GM19023 (cell line): ENCODE results near the gene TMED6.
"Not testable (repeated sequence)": the region's sequence is repeated elsewhere in the genome, so short reads cannot be mapped to it uniquely, and the experiment has no call there.

ENCODE experiments used
- ATAC-seq: cut with Tn5 transposase; IDR thresholded peaks from one replicate; pipeline ENCODE4 v1.9.1; 2021; ENCODE audit warnings: mild to moderate bottlenecking, moderate library complexity; ENCODE audit not compliant: unreplicated experiment

The TMED6 gene

DNA sequence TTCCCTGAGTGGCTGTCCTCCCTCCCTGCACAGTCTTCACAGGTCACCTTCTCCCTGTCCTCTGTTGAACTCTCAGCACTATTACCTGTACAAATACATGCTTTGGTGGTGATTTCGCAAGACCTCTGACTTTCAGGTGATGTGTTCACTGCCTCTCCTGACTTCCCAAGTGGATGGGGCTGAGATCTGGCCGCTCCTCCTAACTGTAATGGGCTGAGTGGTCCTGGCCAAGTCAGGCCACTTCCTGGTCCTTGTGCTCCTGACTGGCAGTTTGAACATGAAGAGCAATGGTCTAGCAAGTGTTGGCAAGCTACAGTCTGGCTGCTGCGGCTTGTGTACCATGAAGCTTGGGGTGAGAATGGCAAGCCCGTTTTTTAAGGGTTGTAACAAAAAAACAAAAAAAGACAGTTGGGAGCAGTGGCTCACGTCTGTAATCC lies 11.7 kb upstream of the TMED6 start:
- no peak for ATAC-seq

DNA sequence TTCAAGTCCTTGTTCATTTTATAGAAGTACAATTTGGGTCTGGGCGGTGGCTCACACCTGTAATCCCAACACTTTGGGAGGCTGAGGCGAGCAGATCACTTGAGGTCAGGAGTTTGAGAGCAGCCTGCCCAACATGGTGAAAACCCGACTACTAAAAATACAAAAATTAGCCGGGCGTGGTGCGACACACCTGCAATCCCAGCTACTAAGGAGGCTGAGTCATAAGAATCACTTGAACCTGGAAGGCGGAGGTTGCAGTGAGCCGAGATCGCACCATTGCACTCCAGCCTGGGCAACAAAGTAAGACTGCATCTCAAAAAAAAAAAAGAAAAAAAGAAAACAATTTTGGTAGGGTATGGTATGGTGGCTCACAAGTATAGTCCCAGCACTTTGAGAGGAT lies 8.5 kb upstream of the TMED6 start:
- not testable (repeated sequence) for ATAC-seq

DNA sequence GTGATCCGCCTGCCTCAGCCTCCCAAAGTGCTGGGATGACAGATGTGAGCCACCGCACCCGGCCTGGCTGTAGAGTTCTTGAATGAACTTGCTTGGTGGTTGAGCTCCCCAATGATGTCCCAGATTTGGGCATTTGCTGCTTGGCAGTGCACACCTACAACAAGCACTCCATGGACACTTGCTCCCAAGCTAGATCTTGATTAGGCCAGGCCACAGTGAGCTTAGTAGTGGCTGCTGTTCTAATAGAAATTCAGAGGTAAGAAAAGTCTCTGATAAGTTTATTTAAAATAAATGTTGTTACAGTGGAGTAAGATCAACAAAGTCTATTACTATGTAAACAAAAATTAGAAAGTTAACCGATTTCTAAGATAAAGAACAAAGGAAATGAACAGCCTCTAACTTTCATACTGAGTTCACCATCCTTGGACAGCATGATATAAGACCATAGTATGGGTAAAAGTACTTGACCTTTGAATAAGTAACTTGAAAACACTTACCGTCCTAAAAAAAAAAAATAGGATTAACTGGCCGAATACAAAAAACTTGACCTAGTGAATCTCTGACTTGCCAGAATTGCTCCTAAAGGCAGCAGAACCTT lies 951 bp downstream of the TMED6 start:
- no peak for ATAC-seq

DNA sequence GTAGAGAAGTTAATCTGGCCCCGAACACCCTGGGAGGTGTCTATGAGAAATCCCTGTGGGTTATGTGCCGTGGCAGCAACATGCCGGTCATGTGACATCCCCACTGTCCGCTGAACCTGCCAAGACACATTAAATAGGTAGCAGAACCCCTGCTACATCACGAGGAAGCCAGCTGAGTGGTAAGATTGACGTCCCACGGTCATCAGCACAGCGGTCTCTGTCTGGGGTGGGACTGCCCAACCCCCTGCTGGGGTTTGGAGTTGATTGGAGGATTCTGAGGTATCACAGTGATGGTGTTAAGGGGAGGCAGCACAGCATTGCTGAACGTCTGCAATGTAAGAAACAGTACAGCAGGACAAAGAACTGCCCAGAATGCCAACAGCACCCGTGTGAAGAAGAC lies 2.0 kb downstream of the TMED6 start:
- ATAC-seq = no peak

DNA sequence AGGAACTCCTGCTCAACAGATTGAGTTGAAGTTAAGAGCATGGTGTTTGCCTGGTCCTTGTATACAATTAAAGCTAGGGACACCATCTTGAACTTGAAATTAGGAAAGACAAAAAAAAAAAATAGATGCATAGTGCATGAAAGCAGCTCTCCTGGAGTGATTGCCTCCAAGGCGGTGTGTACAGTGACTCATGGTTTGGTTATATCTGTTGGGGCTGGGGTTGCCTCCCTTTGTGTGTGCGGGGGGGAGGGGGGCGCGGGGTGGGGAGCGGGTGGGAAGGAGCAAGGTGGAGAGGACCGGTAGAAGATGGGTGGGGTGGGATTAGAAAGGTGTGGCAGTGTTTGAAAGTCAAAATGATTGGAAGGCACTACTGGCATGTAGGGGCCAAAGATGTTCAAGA lies 3.4 kb downstream of the TMED6 start:
- no peak for ATAC-seq

DNA sequence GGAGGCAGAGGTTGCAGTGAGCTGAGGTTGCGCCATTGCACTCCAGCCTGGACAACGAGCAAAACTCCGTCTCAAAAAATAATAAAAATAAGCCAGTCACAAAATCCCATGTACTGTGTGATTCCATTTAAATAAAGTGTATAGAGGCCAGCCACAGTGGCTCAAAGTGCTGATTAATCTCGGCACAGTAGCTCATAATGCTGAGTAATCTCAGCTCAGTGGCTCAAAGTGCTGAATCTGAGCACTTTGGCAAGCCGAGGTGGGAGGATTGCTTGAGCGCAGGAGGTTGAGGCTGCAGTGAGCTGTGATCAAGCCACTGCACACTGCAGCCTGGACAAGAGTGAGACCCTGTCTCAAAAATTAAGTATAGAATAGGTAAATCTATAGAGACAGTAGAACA lies 4.9 kb downstream of the TMED6 start:
- ATAC-seq = no peak

DNA sequence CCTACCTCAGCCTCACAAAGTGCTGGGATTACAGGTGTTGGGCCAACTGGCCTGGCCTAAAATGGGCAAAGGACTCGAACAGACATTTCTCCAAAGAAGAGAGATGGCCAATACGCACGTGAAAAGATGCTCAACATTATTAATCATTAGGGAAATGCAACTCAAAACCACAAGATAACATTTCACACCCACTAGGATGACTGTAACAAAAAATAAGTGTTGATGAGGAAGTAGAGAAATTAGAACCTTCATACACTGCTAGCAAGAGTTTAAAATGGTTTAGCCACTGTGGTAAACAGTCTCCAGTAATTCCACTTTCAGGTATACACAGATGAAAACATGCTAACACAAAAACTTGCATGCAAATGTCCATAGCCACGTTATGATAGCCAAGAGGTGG lies 5.7 kb downstream of the TMED6 start:
- ATAC-seq = no peak

DNA sequence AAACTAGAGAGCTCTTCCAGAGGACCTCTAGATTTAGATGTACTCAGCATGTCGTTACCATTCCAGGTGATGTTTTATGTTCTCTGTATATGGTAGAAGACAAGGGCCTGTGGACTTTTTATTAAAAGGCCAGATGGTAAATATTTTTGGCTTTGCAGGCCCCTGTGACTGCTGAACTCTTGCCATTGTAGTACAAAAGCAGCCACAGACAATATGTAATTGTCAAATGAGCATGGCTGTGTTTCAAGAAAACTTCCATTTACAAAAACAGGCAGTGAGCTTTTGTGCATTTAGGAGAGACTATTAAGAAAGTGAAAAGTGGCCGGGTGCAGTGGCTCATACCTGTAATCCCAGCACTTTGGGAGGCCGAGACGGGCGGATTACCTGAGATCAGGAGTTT lies 7.4 kb downstream of the TMED6 start:
- ATAC-seq = no peak

DNA sequence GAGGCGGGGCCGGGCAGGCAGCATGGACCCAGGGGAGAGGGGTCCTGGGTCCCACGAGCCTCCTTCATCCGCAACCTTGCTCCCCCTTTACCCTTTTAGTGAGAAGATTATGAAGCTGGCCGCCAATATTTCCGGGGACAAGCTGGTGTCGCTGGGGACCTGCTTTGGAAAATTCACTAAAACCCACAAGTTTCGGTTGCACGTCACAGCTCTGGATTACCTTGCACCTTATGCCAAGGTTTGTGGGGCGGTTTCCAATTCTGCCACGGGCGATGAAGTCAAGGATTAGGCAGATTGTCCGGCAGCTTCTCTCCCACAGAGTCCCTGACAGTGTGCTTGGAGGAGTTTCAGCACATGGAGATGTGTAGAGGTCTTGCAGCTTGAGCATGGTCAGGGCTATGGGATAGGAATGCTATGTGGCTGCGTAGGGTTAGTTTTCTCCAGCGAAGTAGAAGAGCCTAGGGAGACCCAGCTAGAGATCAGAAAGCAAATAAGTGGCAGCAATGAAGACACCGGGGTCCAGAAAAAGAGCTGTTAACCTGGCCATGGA lies 11.4 kb downstream of the TMED6 start:
- ATAC-seq = no peak

DNA sequence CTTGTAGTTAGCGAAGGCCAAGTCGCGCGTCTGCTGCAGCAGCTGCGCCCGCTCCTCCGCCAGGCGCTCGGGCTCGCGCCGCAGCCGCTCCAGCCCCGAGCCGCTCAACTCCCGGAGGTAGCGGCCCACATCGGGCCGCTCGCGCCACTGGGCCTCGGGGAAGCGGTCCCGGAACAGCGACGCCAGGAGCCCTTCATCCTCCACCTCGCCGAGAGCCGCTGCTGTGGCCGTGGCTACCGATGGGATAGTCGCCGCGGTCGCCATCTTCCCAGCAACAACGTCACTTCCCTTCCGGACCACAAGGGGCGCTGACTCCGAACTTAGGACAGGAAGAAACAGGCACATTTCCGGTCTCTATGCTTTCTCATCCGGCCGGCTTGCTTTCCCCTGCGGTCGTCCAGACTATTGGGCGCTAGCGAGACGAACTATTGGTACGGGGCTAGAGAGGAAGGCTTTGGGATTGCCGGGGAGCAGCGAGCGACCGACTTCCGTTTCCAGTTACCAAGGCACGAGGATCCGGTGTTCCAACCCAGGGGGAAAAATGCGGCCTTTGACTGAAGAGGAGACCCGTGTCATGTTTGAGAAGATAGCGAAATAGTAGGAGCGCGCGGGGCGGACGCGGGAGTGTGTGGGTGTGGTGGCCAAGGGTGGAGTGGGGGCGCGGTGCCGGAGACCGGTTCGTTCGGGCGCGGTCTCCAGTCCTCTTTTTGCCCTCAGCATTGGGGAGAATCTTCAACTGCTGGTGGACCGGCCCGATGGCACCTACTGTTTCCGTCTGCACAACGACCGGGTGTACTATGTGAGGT lies 12.1 kb downstream of the TMED6 start, which contains the start of the genes COG8 and NIP7:
Gene COG8 (minus strand): TSS at position 276 of the 806 bp plus-strand sequence. CDS start 12 bp downstream, at position 264.
Gene NIP7 (plus strand): TSS at position 484 of the 806 bp plus-strand sequence. CDS start 58 bp downstream, at position 542.
- ATAC-seq = peak; percentile 92

DNA sequence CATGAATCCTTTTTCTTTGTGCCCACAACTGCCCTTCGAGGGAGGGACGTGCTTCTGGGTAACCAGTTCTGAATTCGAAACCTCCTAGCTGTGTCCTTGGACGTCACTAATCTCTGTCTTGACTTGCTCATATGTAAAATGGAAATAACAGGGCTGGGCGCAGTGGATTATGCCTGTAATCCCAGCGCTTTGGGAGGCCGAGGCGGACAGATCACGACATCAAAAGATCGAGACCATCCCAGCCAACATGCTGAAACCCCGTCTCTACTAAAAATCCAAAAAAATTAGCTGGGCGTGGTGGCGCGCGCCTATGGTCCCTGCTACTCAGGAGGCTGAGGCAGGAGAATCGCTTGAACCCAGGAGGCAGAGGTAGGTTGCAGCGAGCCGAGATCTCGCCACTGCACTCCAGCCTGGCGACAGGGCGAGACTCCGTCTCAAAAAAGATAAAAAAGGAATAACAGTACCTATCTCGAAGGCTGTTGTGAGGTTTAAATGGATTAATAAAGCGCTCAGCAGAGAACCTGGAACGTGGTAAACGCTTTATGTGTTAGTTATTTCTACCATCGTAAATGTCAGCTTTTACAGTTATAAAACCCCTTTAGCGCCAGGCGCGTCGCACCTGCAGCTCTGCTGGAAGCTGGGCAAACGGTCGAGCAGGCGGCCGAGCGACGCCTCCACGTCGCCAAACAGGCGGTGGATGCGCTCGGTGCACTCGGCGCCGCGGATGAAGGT lies 12.9 kb downstream of the TMED6 start:
- ATAC-seq = no peak

DNA sequence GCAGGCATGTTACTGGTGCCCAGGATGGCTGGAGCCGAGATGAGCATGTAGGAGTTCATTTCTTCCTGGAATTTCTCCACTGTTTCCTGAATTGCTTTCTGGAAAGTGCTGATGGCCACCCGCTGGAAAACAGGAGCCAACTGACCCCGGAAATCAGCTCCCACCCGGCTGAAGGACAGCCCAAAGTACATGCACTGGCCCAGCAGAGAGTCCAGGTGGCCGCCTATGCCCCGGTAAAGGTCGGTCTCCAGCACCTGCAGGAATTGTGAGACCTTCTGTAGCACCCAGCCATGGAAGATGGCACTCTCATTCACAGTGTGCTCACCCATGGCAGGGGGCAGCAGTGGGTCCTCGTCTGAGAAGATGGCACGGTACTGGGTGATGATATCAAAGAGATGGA lies 16.9 kb downstream of the TMED6 start:
- no peak for ATAC-seq

DNA sequence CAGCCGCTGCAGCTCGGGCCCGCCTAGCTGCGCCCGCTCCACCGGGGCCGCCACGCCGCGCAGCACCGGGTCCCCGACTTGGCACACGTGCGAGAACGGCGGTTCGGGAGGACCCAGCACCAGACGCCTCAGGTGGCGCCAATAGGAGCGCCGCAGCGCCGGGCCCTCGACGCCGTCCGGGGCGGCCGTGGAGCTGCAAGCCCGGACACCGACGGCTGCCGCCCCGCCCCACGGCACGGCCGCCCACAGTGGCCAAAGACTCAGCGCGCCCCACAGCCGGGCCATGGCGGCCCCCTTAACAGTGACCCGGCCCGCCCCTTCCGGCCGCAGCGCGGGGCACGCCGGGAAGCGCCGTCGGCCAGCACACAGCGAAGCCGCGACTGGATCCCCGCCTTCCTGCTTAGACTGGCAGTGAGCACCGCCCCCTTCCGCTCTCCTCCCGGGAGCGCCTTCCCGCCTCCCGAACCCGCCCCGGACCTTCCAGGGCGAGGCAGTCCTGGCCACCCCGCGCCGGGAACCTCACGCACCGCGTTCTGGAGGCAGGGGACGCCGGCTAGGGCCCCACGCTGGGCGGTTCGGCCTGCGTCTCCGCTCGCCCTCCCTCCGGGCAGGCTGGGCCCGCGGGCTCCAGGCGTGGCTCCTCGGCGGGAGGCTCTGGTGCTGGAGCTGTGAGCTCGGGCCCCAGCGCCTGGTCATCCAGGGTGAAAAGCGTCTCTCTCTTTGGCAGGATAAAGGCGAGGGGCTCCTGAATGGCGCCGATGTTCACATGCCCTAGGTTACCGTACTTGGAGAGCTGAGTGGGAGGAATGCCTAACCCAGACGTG lies 21.1 kb downstream of the TMED6 start, which contains the start of gene PDF:
Gene PDF (minus strand): TSS at position 303 of the 824 bp plus-strand sequence. CDS start 18 bp downstream, at position 285.
- ATAC-seq = peak; percentile 93

DNA sequence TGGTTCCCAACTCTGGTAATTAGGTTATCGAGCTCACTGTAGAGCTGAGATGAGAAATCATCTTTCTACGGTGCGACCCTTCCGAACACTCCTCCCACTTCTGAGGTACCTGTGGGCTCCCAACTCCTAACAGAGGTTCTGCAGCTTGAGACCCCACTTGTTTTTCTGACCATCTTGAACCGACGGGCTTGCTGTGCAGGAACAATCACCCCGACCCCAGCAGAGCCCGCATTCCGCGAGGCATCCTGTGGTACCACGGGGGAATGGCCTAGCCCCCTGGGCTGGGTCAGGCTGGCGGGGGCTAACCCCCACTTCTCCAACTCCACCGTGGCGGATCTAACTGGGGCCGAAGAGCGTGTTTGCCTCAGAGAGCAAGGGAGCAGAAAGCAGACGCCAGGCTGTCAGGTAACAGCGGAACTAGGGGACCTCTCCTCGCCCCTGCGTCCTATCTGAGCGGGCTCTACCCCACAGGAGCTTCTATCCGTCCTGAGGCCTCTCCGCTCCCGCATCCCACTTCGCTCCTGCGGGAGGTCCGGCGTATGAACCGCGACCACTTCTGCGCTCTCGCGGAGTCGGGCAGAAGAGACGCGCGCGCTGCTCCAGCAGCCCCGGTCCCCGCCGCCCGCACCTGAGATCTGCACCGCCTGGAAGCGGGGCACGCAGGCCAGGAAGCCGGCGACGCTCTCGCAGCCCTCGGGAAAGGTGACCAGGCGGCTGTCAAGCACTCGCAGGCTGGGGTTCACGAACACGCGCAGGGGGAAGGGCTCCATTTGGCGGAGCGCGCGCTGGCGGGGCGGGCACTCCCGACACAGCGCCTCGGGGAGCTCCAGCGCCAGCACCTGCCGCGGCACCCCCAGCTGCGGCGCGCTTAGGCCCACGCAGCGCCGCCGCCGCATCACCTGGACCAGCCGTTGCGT lies 22.0 kb downstream of the TMED6 start:
- peak; percentile 39 for ATAC-seq

DNA sequence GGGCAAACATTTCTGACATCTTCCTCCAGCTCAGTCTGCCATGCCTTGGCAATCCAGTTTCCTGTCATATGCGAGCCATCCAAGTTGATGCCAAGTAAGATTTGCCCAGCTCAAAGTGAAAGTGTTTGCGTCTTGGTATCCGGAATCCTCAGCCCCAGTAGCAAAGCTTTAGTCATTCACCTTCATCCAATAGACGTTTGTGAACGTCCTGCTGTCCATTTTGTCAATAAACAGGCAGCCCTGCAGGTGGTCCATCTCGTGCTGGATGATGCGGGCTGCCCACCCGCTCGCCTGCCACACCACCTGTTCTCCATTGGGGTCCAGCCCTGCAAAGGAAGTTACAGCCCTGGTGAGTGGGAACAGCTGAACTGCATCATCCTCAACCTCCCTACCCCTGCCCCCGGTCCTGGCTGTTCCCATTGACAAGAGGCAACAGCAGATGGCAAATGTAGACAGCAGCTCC lies 22.7 kb downstream of the TMED6 start:
- no peak for ATAC-seq

DNA sequence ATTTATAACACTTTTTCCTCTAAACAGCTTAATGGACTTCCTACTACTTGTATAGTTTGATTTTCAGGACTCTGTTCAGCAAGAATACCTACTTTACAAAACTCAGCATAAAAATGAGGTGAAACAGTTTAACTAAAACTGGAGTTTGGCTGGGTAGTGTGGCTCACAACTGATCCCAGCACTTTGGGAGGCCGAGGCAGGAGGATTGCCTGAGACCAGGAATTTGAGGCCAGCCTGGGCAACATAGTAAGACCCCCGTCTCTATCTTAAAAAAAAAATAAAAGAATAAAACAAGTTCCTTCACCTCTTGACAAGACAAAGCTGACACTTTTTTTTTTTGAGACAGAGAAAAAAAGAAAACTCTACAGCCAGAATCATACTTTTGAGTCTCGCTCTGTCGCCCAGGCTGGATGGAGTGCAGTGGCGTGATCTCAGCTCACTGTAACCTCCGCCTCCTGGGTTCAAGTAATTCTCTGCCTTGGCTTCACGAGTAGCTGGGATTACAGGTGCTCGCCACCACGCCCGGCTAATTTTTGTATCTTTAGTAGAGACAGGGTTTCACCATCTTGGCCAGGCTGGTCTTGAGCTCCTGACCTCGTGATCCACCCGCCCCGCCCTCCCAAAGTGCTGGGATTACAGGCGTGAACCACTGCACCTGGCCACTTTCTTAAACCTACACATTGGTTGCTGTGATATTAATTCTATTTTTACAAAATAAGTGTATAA lies 23.8 kb downstream of the TMED6 start:
- no peak for ATAC-seq

DNA sequence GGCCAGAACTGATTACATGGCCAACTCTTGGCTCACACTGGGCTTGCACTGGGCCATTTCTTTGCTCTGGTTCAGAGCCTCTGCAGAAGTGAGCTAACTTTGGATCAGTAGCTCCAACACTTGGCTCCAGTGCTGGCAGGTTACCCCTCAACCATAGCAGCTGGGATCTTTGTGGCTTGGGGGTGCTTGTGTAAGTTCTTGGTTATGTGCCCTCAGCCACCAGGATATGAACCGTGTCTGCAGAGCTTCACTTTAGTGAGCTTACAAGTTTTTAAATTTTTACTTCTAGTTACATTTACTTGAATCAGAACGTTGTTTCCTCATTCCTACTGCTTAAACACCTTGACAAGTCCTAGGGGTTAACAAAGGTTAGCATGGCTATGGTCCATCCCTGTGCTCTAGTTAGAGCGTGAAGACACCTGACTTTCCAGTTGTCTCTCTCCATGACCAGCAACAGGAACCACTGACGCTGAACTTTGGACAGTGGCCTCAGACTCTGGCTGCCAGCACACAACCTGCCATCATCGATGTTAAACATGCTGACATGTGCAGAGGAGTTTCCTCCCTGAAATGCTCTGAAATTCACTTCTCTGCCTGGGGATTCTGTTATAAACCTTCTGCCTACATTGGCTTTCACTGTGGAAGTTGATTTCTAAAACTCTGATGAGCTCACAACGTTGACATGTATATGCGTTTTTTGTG lies 25.3 kb downstream of the TMED6 start:
- ATAC-seq = no peak

DNA sequence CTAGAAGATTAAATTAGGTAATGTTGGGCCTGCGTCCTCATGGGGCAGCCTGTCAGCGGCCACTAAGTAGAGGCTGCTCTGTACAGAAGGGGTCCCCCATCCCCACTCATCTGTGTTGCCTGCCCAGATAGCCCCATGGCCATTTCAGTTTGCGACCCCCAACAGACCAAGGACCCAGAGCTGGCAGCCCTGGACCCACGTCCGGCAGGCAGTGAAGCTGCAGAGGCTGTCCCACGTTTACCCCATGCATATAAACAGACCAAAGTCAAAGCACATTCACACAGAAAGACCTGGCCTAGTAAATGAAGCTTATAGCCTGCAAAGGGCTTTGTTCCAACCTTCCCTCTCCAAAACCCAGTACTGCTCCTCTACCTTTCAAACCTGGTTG lies 25.8 kb downstream of the TMED6 start:
- ATAC-seq = no peak
